Stimulated activated effector memory CD8-positive, alpha-beta T cell treated with anti-CD3 and anti-CD28 coated beads, Interleukin-12 subunit alpha, Interleukin-12 subunit beta, amount 100 ng/mL, for 72 hours (primary cell): Measurements from ENCODE around the gene RSRP1.

ENCODE experiments used
- ATAC-seq: fragments of 150-1000 bp; cut with Tn5 transposase; 2 replicates; pipeline ENCODE4 v1.10.0; 2021
- DNase-seq, 2 donors: peaks; one replicate each; pipeline ENCODE4 v3.0.0; 2021 to 2022; ENCODE audit warnings: low spot score in 2 of 2
- H3K27ac Mint-ChIP-seq: one replicate; pipeline ENCODE4 v1.8.0; 2022; ENCODE audit warnings: mild to moderate bottlenecking, mixed read lengths
- H3K36me3 Mint-ChIP-seq: one replicate; pipeline ENCODE4 v1.8.0; 2022; ENCODE audit warnings: mild to moderate bottlenecking, mixed read lengths
- H3K4me1 Mint-ChIP-seq: one replicate; pipeline ENCODE4 v1.8.0; 2022; ENCODE audit warnings: mixed read lengths
- H3K4me3 Mint-ChIP-seq: one replicate; pipeline ENCODE4 v1.8.0; 2022; ENCODE audit warnings: mild to moderate bottlenecking, mixed read lengths
- H3K9me3 Mint-ChIP-seq: one replicate; pipeline ENCODE4 v1.8.0; 2022; ENCODE audit warnings: mixed read lengths

The RSRP1 gene

DNA sequence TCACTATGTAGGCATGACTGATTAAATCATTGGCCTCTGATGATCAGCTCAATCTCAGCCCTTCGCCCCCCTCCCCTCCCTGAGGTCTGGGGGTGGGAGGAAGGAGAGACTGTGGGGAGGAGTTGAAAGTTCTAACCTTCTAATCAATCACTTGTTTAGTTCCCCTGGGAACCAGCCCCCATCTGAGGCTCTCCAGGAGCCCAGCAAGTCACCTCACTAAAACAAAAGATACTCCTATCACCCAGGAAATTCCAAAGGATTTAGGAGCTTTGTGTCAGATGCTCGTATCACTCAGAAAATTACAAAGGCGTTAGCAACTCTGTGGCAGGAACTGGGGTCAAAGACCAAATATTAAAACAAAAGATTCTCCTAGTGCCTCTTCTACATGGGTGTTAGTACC, 36.5 kb downstream of the RSRP1 start:
- Mint-ChIP-seq H3K4me3 (no peak overlapping the region), H3K27ac (no peak overlapping the region), H3K4me1 (no peaks in the 10 kb centered on the region), H3K9me3 (no peaks in the 10 kb centered on the region), H3K36me3 (peaks cover 1% of the 10 kb centered on the region)
- ATAC-seq (no peak), DNase-seq (no peak)

DNA sequence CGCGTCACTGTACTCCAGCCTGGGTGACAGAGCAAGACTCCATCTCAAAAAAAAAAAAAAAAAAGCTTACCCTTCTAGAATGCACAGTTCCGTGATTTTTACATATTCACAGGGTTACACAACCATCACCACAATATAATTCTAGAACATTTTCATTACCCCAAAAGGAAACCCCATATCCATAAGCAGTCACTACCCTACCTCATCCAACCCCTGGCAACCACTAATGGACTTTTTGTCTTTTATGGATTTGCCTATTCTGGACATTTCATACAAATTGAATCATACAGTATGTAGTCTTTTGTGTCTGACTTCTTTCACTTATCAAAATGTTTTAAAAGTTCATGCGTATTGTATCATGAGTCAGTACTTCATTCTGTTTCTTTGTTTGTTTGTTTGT, 37.7 kb downstream of the RSRP1 start:
- Mint-ChIP-seq H3K4me1 (no peaks in the 10 kb centered on the region), H3K9me3 (no peaks in the 10 kb centered on the region), H3K36me3 (peaks cover 5% of the 10 kb centered on the region), H3K27ac (no peak overlapping the region), H3K4me3 (no peak overlapping the region)
- ATAC-seq (no peak), DNase-seq (no peak)

DNA sequence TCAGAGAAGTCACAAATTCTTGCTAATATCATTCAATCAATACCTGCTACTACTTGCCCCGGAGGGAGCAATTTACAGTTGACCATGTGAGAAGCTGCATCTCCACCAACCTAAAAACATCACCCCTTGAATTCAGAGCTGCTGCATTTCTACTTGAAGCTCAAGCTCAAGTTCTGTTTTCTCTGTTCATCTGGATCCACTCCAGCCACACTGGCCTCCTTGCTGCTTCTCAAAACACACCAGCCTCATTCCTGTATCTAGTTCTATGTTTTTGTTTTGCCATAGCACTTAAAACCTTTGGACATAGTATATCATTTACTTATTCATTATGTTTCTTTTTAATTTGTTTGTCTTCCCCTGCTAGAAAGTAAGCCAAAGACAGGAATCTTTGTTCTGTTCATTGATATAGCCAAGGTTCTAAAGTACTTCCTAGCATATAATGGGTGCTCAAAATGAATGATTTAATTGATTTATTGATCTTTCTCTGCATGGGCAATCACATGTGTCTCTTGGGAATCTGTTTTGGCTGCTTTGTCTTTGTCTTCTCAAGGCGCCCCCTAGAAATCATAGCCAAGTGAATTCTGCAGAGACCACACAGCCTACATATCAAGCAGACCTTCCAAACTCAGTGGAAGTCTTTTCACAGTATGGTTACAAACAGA, 38.6 kb downstream of the RSRP1 start:
- DNase-seq (no peak), ATAC-seq (no peak)
- Mint-ChIP-seq H3K4me3 (no peak overlapping the region), H3K27ac (no peak overlapping the region), H3K4me1 (no peaks in the 10 kb centered on the region), H3K9me3 (no peaks in the 10 kb centered on the region), H3K36me3 (peaks cover 5% of the 10 kb centered on the region)

DNA sequence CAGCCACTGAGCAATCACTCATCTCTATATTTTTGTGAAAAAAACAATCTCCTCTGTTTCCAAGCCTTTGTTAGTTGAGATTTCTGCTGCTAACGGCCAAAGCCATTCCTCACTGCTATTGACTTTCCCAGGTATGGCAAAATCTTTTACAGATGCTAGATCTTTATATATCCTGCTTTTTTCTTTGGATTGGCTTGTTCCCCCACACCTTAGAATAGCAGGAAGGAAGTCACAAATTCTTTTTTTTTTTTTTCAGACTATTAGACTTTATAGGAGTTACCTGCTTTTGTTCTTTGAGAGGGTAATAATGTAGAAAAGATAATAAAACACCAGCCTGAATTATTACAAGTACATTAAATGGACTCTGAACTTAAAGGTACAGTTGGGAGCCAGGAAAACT, 39.2 kb downstream of the RSRP1 start:
- Mint-ChIP-seq H3K9me3 (no peaks in the 10 kb centered on the region), H3K27ac (no peak overlapping the region)

DNA sequence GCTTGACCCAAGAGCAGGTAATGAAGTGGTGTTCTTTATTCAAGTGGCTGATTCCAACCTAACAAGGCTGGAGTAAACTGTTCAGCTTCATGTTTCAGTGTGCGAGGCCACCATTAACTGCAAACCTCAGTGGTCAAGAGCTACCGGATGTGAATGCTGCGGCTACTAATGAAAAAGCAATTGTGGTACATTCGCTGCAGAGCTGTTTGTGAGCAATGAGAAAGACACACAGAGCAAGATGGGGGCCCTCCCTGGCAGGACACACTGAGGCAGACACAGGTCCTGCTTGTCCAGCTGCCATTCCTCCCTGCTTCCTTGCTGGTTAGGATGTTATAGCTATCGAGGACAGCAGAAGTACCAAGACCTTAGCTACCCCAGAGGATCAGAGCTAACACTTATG, 41.1 kb downstream of the RSRP1 start:
- DNase-seq (no peak), ATAC-seq (no peak)
- Mint-ChIP-seq H3K4me1 (no peaks in the 10 kb centered on the region), H3K36me3 (peaks cover 5% of the 10 kb centered on the region), H3K27ac (no peak overlapping the region), H3K9me3 (no peaks in the 10 kb centered on the region), H3K4me3 (no peak overlapping the region)

More for the DNA sequence above, 39.2 kb downstream of the RSRP1 start:
- H3K4me1 Mint-ChIP-seq = no peaks in the 10 kb centered on the region
- peaks cover 5% of the 10 kb centered on the region for H3K36me3 Mint-ChIP-seq
- no peak overlapping the region for H3K4me3 Mint-ChIP-seq
- ATAC-seq = no peak
- no peak for DNase-seq

DNA sequence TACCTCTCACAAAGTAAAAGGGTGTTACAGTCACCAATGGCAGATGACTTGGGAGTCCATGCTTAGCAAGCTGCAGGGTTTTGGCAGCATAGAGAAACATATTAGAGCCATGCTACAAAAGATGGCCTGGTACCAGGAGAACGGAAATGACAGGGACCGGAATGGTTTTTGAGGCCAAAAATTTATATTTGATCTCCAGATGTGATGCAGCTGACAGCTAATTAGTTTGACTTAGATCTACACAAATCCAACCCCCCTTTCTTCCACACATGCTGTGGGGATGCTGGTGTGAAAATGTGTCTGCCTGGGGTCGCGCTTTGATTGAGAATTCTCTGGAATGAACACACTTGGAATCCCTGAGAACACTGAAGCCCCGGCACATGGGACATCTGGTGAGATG, 41.5 kb downstream of the RSRP1 start:
- no peaks in the 10 kb centered on the region for H3K9me3 Mint-ChIP-seq

DNA sequence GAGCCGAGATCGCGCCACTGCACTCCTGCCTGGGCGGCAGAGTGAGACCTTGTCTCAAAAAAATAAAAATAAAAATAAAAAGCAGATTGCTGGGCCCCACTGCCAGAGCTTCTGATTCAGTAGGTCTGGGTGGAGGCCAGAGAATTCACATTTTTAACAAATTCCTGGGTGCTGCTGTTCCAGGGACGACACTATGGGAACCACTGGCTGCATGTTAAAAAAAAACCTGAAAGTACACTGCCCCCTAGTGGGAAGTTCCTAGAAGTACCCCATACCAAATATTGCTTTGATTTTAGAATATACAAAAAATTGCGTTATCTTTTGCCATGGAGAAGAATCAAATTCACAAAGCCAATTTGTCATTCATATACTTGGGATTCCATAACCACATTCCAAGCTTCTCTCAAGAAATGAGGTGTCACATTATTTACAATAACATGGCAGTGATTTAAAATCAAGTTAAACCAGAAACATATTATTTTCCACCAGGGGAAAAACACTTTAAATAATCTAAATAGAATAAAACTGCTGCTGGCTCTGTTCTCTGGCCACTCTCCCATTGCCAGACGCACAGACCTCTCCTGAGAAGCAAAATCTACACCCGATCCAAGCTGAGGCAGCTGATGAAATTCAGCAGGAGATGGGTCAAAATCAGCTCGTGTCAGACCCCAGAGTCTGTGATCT, 42.3 kb downstream of the RSRP1 start:
- peaks cover 5% of the 10 kb centered on the region for H3K36me3 Mint-ChIP-seq
- DNase-seq (peak in 1 of 2 donors; percentile 51), ATAC-seq (no peak)
- no peak overlapping the region for H3K27ac Mint-ChIP-seq
- no peak overlapping the region for H3K4me3 Mint-ChIP-seq
- H3K4me1 Mint-ChIP-seq = no peaks in the 10 kb centered on the region
- no peaks in the 10 kb centered on the region for H3K9me3 Mint-ChIP-seq

More for the DNA sequence above, 41.5 kb downstream of the RSRP1 start:
- no peak overlapping the region for H3K4me3 Mint-ChIP-seq
- peaks cover 5% of the 10 kb centered on the region for H3K36me3 Mint-ChIP-seq
- H3K27ac Mint-ChIP-seq = no peak overlapping the region
- H3K4me1 Mint-ChIP-seq = no peaks in the 10 kb centered on the region
- DNase-seq (no peak), ATAC-seq (no peak)

DNA sequence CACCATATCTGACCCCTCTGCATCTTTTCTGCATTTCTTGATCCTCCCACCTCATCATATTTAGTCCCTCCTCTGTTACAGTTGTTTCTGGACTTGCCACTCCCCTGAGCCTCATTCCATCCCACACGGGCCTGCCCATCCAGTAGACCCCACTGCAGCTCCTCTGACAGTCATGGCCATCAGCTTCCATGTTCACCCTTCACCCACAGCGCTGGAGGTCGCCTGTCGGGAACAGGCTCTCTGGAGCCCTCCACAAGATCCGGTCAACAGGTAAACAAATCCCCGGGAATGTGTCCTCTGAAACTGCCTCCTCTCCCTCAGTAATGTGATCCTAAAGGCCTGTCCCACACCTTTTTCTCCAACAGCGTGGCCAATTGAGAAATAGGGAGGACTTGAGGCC, 46.2 kb downstream of the RSRP1 start:
- Mint-ChIP-seq H3K9me3 (no peaks in the 10 kb centered on the region), H3K27ac (no peak overlapping the region), H3K4me1 (peaks cover 15% of the 10 kb centered on the region), H3K4me3 (no peak overlapping the region), H3K36me3 (peaks cover 5% of the 10 kb centered on the region)
- ATAC-seq = no peak
- no peak for DNase-seq

DNA sequence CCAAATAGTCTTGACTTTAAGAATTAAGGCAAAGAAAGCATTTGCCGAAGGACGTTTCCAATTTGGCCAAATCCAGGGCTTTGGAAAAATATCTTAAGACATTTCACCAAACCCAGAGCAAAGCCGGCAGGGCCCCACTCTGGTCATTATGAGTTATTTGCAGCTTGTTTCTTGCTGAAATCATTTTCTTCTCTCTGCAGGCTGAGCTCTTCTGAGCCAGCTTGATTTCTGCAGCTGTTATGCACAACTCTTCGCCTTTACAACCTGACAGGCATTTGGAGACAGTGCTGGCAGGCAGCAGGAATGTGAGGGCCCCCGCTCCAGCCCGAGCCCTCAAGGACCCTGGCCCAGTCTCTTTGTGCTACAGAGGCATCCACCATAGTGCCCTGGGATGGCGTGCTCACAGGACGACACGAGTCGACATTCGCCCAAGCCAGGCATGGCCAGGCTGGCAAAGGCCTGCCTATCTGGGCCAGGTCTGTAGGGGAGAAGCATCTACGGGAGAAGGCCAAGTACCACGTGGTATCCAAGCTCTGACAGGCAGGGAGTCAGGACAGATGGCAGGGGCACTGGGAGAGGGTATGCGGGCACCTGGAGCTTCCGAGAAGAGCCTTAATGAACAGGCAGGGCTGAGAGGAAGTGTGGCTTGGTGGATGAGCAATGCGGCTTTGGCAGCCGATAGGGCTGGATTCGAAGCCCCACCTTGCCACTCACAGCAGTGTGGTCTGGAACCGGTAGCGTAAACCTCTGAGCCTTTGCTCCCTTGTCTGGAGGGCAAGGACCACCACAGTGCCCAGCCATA, 47.2 kb downstream of the RSRP1 start:
- DNase-seq = no peak
- no peaks in the 10 kb centered on the region for H3K9me3 Mint-ChIP-seq
- peaks cover 15% of the 10 kb centered on the region for H3K4me1 Mint-ChIP-seq
- H3K4me3 Mint-ChIP-seq = no peak overlapping the region
- peak; percentile 8 for ATAC-seq
- H3K27ac Mint-ChIP-seq = no peak overlapping the region
- H3K36me3 Mint-ChIP-seq = no peaks in the 10 kb centered on the region

DNA sequence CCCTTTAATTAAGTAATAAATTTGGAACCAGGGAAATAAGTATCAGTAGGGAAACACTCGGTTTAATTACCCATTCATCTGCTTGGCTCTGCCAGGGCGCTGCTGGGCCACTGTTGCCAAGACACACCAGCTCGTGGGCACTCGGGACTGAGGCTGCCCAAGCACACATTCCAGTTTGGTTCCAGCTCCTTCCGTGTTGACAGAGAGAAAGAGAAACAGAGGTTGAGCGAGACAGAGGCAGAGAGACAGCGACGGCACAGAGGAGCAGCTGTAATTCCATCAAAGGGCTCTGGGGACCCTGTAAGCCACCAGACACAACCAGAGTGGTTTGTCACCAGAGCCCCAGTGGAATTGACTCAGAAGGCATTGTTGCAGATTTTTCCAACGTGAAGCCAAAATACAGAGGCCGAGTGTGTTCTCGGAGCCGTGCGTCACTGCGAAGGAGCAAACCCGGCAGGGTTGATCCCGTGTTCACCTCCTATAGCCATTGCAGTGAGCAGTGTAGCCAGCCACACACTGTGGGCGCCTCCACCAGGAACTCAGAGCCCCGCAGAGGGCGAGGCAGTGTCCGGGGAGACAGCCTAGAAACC, 48.5 kb downstream of the RSRP1 start:
- Mint-ChIP-seq H3K36me3 (no peaks in the 10 kb centered on the region), H3K9me3 (no peaks in the 10 kb centered on the region), H3K4me1 (peaks cover 23% of the 10 kb centered on the region), H3K27ac (peak overlapping the region; percentile 24), H3K4me3 (no peak overlapping the region)
- no peak for ATAC-seq
- no peak for DNase-seq

DNA sequence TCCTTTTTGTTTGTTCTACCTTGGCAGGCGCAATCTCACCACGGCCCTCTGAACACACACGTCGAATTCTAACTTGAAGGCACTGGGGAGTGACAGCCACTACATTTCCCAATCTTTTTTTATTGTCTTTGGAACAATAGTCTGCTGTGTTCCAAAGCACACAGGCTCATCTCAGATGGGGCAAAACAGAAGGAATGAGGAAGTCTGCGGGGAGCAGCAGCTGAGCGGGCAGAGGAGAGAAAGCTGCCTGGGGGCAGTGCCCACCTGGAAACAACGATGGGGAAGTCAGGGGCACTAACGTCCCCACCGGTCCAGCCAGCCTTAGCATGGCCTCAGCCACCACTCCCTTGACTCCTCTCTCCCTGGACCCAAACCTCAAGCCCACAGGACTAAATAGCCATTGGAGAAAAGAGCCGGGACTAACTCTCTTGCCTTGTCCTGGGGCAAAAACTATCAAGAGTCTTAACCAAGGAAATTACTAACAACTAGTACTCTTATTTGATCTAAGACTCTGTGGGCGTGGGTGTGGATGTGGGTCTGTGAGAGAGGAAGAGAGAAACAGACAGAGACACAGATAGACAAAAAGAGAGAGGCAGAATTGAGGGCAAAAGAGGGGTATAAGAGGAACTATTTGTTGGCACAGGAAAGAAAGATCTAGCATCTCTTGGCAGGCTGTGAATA, 49.1 kb downstream of the RSRP1 start:
- Mint-ChIP-seq H3K27ac (peak overlapping the region; percentile 24), H3K4me1 (peaks cover 29% of the 10 kb centered on the region), H3K36me3 (no peaks in the 10 kb centered on the region), H3K4me3 (no peak overlapping the region), H3K9me3 (no peaks in the 10 kb centered on the region)
- peak; percentile 35 for ATAC-seq
- no peak for DNase-seq

DNA sequence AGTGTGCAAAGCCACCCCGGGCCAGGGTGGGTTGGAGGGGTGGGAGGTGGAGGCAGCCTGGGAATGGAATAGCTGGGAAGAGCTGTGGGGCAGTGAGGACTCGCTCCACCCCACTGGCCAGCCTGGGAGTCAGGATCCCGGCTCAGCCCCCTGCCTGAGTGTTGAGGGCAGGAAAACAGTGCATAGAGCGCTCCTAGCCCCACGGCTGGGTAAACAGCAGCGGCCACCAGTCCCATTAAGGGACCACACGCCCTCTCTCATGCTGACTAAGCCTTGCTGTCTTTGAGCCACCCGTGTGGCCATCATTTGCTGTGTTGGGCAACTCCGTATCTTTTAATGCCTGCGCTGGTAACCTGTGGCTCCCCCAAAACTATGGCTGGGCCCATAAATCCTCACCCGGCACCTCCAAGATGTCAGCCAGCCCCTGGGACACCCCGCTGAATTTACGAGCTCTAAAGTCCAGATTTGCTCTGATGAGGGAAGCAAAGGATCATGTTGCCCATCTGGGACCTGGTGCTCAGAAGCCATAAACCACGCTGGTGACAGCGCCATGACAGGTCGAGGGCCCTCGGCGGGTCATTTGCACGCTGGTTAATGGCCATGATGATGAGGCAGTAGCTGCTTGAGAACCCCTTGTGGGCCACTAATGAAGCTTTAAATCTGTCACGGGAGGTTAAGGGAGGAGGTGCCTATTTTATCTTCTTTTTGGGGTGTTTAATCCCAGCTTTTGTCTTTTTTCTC, 49.8 kb downstream of the RSRP1 start:
- DNase-seq = no peak
- Mint-ChIP-seq H3K4me1 (peaks cover 29% of the 10 kb centered on the region), H3K36me3 (no peaks in the 10 kb centered on the region), H3K4me3 (no peak overlapping the region), H3K9me3 (no peaks in the 10 kb centered on the region), H3K27ac (peak overlapping the region; percentile 24)
- ATAC-seq = no peak

DNA sequence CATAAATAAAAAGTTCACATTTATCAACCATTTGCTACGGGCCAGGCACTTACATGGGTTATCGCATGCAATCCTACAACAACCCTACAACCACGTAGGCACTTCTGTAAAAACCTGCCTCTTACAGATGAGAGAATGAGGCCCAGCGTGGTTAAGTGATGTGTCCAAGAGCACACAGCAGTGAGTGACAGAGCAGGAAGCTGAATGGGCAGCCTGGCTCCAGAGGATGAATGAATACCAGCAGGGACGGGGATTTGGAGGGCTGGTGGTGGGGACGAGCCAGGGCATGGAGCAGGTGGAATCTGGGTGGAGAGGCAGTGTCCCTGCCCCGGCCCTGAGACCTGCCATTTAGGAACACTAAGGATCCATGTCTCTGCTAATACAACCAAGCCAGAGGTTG, 50.4 kb downstream of the RSRP1 start:
- Mint-ChIP-seq H3K4me1 (peaks cover 29% of the 10 kb centered on the region), H3K4me3 (no peak overlapping the region), H3K9me3 (no peaks in the 10 kb centered on the region), H3K27ac (no peak overlapping the region), H3K36me3 (no peaks in the 10 kb centered on the region)
- DNase-seq = no peak
- ATAC-seq = no peak

DNA sequence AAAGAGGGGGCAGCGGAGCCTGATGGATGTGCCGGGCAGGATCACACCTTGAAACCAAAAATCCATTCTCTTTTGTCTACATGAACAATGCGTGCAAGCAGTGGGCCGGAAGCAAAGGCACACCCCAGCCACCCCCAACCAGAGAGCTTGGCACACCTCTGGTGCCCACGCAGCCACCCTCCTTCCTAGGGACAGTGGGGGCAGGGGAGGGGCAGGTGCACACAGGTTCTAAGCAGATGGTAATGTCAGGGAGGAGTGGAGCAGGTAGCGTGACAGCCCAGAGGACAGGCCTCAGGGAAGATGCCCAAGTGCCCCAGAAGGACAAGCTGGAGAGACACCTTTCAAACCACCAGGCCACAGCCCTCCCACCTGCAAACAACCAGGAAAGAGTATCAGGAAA, 51.4 kb downstream of the RSRP1 start:
- Mint-ChIP-seq H3K4me1 (peaks cover 29% of the 10 kb centered on the region), H3K36me3 (no peaks in the 10 kb centered on the region), H3K27ac (no peak overlapping the region), H3K4me3 (no peak overlapping the region), H3K9me3 (no peaks in the 10 kb centered on the region)
- ATAC-seq (no peak), DNase-seq (no peak)
